HEK293T (cell line): ENCODE measurements around the gene PIEZO1.
A peak's percentile ranks its signal among the peaks of the same experiment; 100 is the strongest.

ENCODE experiments used
- CTBP1 ChIP-seq: fragments of 450-650 bp; IDR thresholded peaks from 2 replicates; pipeline ENCODE4 v1.6.1; 2016; ENCODE audit warnings: borderline replicate concordance
- FOXM1 ChIP-seq: fragments of 450-650 bp; IDR thresholded peaks from 2 replicates; pipeline ENCODE4 v1.6.1; 2017; ENCODE audit warnings: mild to moderate bottlenecking, borderline replicate concordance
- HDGF ChIP-seq: fragments of 450-650 bp; IDR thresholded peaks from 2 replicates; pipeline ENCODE4 v1.6.1; 2017; ENCODE audit warnings: antibody characterized with exemption, borderline replicate concordance
- NFRKB ChIP-seq: fragments of 450-650 bp; IDR thresholded peaks from 2 replicates; pipeline ENCODE4 v1.6.1; 2016; ENCODE audit warnings: mild to moderate bottlenecking, moderate library complexity
- SUZ12 ChIP-seq: fragments of 450-650 bp; IDR thresholded peaks from 2 replicates; pipeline ENCODE4 v1.6.1; 2016; ENCODE audit warnings: mild to moderate bottlenecking

DNA sequence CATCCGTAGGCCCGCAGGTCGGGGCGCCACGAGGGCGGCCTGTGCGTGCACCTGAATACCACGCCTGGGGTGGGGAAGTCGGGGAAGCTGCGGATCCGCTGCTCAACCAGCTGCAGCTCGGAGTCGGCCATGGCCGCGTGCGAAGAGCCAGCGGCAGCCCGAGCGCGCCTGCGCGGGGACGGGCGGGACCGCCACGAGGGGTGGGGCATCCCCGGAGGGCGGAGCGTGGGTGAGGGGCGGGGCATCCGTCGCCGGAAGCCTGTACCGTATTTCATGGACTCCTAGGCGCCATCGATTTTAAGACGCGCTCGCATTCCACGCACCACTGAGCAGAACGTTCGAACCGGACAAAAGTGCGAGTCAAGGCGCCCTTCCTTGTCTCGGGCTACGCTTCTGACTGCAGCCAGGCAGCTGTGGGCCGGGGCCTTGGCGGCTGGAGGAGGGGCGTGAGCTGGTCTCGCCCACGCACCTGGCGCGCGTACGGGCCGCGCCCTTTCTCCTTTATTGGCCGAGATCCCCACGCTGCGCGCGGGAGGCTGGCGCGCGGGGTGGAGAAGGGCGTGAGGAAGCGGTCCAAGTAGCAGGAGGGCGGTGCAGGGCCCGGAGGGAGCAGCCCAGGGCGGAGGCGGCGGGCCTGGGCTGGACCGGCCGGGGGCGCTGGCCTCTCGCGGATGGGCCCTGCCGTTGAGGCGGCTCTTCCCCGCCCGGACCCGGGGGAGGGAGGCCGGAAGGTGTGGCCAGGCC lies 26.9 kb upstream of the PIEZO1 start, which contains the start of gene APRT:
- TF ChIP-seq SUZ12 (no peak), FOXM1 (no peak), HDGF (no peak), NFRKB (no peak), CTBP1 (peak; percentile 39)
